Measurements from ENCODE around the gene BBS9.

BBS9 gene

DNA sequence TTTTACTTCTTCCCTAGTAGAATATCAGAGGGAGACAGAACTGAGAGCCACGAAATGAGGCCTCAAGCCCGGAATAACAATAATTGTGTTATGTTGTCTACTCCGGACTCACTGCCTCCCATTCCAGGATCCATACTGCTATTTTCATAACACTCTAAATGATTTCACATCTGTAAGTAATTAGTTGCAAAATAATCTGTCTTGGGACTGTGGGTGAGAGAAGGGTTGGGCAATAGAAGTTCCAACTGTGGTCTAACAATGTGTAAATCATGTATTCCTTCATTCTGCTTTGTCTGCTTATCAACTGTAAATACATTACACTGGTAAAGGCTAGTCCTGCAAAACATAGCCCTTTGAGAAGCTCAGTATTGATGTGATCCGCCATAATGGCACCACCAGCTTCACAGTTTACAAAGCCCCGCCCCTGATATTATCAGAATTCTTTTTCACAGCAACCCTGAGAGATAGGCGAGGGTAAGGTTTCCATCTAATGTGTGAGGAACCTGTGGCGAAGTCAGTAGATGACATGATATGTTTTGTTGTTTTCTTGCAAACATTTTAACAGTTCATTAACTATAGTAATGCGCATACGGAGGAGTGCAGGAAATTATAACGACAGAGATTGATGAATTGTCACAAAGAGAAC lies 510.3 kb downstream of the BBS9 start:
- no peak overlapping the region for H3K4me3 ChIP-seq (ENCODE audit: insufficient read depth, low read depth, low read length)
- WGBS, 2 experiments: 93% methylated on average over 7 to 10 of the region's 10 CpGs

DNA sequence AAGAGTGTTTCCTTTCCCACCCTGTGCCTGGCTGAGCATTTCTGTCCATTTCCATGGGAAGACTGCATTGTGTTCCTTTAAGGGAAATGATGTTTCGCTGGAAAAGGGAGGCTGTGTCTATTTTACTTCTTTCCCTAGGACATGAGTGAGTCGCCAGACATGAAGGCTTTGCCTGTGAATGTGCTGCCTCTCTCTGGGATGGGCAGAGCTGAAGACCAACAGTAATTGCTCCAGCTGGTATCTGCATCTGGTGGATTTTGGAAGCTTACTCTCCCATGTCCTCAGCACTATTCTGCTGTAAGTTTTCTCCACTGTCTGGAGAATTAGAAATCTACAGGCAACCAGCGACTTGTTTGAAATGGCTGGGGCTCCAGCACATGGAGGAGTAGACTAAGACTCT lies 511.4 kb downstream of the BBS9 start:
- Histone ChIP-seq H3K4me1 (ENCODE audit: control insufficient read depth, insufficient read depth, low read length) (peaks cover 6% of the 10 kb centered on the region), H3K4me3 (ENCODE audit: insufficient read depth, low read depth, low read length) (no peak overlapping the region), H3K27ac (ENCODE audit: insufficient read depth, low read depth, low read length, poor library complexity, severe bottlenecking) (no peak overlapping the region), H3K36me3 (ENCODE audit: control insufficient read depth, insufficient read depth, low read length) (no peaks in the 10 kb centered on the region), H3K9me3 (ENCODE audit: control insufficient read depth, low read length) (no peaks in the 10 kb centered on the region), H3K27me3 (ENCODE audit: control insufficient read depth, insufficient read depth, low read length, poor library complexity, severe bottlenecking) (no peaks in the 10 kb centered on the region)
- 92 to 93% methylated on average over 3 of the region's 3 CpGs for WGBS, 2 experiments

More for the DNA sequence above, 510.3 kb downstream of the BBS9 start:
- Histone ChIP-seq H3K4me1 (ENCODE audit: control insufficient read depth, insufficient read depth, low read length) (peaks cover 6% of the 10 kb centered on the region), H3K27ac (ENCODE audit: insufficient read depth, low read depth, low read length, poor library complexity, severe bottlenecking) (no peak overlapping the region), H3K9me3 (ENCODE audit: control insufficient read depth, low read length) (no peaks in the 10 kb centered on the region), H3K36me3 (ENCODE audit: control insufficient read depth, insufficient read depth, low read length) (no peaks in the 10 kb centered on the region), H3K27me3 (ENCODE audit: control insufficient read depth, insufficient read depth, low read length, poor library complexity, severe bottlenecking) (no peaks in the 10 kb centered on the region)

DNA sequence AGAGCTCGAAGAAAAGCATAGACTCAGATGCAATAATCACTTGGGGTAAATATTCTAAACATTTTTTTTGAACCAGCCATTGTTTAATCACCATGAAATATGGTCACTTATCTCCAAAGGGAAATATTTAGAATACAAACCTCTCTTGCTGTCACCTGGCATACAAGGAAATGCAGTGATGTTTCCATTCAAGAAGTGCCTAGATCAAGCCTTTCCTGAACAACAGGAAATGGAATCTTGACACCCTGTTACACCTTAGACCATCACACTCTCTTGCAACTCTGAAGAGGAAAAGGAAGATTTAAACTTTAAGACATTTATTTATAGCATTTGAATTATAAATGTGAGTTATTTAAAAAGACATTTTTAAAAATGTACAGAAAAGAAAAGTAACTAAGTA lies 512.9 kb downstream of the BBS9 start:
- Histone ChIP-seq H3K9me3 (ENCODE audit: control insufficient read depth, low read length) (no peaks in the 10 kb centered on the region), H3K4me1 (ENCODE audit: control insufficient read depth, insufficient read depth, low read length) (peaks cover 6% of the 10 kb centered on the region), H3K4me3 (ENCODE audit: insufficient read depth, low read depth, low read length) (no peak overlapping the region), H3K27me3 (ENCODE audit: control insufficient read depth, insufficient read depth, low read length, poor library complexity, severe bottlenecking) (no peaks in the 10 kb centered on the region), H3K27ac (ENCODE audit: insufficient read depth, low read depth, low read length, poor library complexity, severe bottlenecking) (no peak overlapping the region), H3K36me3 (ENCODE audit: control insufficient read depth, insufficient read depth, low read length) (no peaks in the 10 kb centered on the region)
- WGBS, 2 experiments: 83 to 90% methylated on average over 1 of the region's 1 CpG

DNA sequence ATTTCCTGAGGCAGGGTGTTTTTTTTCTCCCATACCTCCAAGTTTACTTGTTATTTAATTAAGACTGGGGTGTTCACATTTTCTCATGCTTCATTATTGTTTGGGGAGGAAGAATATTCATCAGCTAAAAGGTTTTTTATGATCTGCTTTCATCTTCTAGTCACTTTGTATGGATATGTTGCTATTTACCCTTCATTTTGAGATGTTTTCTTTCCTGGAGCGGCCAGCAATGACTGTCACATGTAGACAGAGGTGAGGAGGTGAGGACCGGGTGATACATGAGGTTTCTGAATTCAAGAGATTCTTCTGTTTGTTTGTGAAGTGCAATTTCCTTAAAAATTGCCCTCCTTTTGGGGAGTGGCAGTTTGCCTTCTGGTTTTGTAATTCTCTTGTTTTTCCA lies 514.2 kb downstream of the BBS9 start:
- H3K27ac ChIP-seq (ENCODE audit: insufficient read depth, low read depth, low read length, poor library complexity, severe bottlenecking): no peak overlapping the region
- 94 to 100% methylated on average over 2 of the region's 2 CpGs for WGBS, 2 experiments
- H3K4me1 ChIP-seq (ENCODE audit: control insufficient read depth, insufficient read depth, low read length): peaks cover 6% of the 10 kb centered on the region
- no peaks in the 10 kb centered on the region for H3K36me3 ChIP-seq (ENCODE audit: control insufficient read depth, insufficient read depth, low read length)
- no peak overlapping the region for H3K4me3 ChIP-seq (ENCODE audit: insufficient read depth, low read depth, low read length)
- no peaks in the 10 kb centered on the region for H3K9me3 ChIP-seq (ENCODE audit: control insufficient read depth, low read length)
- H3K27me3 ChIP-seq (ENCODE audit: control insufficient read depth, insufficient read depth, low read length, poor library complexity, severe bottlenecking): no peaks in the 10 kb centered on the region

DNA sequence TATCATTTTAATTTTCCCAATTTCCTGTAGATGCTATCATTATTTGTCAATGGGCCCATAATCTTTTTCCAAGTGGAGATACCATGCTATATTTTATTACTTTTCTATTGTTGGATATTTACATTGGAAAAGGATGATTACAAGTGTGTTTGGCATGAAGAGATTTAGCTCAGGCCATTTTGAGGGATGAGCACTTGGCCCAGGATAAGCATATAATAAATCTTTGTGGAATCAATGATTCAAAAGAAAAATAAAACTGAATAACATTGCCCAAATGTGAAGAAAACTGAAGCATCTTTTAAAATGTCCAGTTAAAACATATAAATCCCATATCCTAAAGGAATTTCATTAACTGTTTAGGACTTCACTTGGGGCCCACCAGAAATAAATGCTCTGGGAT lies 515.1 kb downstream of the BBS9 start:
- H3K36me3 ChIP-seq (ENCODE audit: control insufficient read depth, insufficient read depth, low read length): no peaks in the 10 kb centered on the region
- no peaks in the 10 kb centered on the region for H3K4me1 ChIP-seq (ENCODE audit: control insufficient read depth, insufficient read depth, low read length)
- H3K27ac ChIP-seq (ENCODE audit: insufficient read depth, low read depth, low read length, poor library complexity, severe bottlenecking): no peak overlapping the region
- H3K9me3 ChIP-seq (ENCODE audit: control insufficient read depth, low read length): no peaks in the 10 kb centered on the region
- H3K27me3 ChIP-seq (ENCODE audit: control insufficient read depth, insufficient read depth, low read length, poor library complexity, severe bottlenecking): no peaks in the 10 kb centered on the region
- H3K4me3 ChIP-seq (ENCODE audit: insufficient read depth, low read depth, low read length): no peak overlapping the region

DNA sequence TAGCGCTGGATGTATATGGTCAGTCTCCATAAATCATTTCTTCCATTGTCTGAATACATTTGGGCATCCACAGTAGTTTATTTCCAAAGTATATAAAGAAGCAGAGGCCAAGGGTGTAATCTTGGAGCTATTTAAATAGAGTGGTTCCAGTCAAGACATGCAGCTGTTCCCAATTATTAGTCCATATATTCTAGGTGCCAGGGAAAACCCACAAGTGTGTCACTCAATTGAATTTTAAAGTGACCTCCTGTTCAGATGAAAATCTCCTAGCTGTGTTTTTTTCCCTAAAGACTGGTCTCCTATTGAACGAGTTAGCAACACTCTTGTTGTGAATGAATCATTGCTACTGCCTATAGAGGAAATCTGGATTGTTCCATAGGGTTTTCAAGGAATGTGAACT lies 515.7 kb downstream of the BBS9 start:
- H3K9me3 ChIP-seq (ENCODE audit: control insufficient read depth, low read length): no peaks in the 10 kb centered on the region
- no peaks in the 10 kb centered on the region for H3K4me1 ChIP-seq (ENCODE audit: control insufficient read depth, insufficient read depth, low read length)
- H3K4me3 ChIP-seq (ENCODE audit: insufficient read depth, low read depth, low read length): no peak overlapping the region
- no peaks in the 10 kb centered on the region for H3K36me3 ChIP-seq (ENCODE audit: control insufficient read depth, insufficient read depth, low read length)
- no peaks in the 10 kb centered on the region for H3K27me3 ChIP-seq (ENCODE audit: control insufficient read depth, insufficient read depth, low read length, poor library complexity, severe bottlenecking)
- 79 to 90% methylated on average over 2 of the region's 2 CpGs for WGBS, 2 experiments
- H3K27ac ChIP-seq (ENCODE audit: insufficient read depth, low read depth, low read length, poor library complexity, severe bottlenecking): no peak overlapping the region

DNA sequence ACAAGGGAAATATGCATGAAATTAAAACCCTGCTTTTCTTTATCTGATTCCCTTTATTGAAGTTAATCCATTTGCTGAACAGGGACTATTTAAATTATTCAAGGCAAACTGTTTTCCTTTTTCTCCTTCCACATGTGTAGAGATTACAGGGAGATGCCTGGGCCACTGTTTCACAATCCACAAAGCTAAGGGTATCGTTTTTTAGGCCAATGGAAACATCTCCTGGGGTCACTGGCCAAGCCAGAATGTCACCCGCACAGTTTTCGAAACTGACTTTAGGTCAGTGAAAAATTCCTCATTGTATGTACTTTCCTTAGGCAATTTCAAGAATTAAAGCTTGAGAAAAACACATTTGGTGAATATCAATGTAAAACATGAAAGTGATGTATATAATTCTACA lies 516.8 kb downstream of the BBS9 start:
- 94 to 96% methylated on average over 3 of the region's 3 CpGs for WGBS, 2 experiments
- H3K4me3 ChIP-seq (ENCODE audit: insufficient read depth, low read depth, low read length): no peak overlapping the region
- H3K4me1 ChIP-seq (ENCODE audit: control insufficient read depth, insufficient read depth, low read length): no peaks in the 10 kb centered on the region
- H3K9me3 ChIP-seq (ENCODE audit: control insufficient read depth, low read length): no peaks in the 10 kb centered on the region
- H3K27me3 ChIP-seq (ENCODE audit: control insufficient read depth, insufficient read depth, low read length, poor library complexity, severe bottlenecking): no peaks in the 10 kb centered on the region
- H3K27ac ChIP-seq (ENCODE audit: insufficient read depth, low read depth, low read length, poor library complexity, severe bottlenecking): no peak overlapping the region
- no peaks in the 10 kb centered on the region for H3K36me3 ChIP-seq (ENCODE audit: control insufficient read depth, insufficient read depth, low read length)

DNA sequence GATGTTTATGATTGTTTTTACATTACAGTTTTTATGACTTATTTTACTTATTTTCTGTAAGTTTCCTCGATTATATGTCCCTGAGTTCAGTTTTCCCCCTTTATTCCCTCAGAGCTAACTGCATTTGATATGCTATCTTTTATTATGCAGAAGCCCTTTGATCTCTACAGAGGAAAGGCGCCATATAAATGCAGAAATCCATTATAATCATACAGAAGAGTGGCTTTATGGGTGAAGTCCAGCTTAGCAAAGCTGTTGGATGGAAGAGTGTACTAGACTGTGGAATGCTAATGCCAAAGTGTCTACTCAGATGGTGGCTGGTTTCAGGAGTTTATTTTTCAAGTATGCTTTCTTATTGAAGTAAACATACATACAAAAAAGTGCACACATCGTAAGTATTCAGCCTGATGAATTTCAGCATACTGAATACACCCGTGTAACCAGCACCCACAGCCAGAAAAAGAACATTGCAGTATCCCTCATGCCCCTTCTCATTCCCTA lies 517.6 kb downstream of the BBS9 start:
- Histone ChIP-seq H3K36me3 (ENCODE audit: control insufficient read depth, insufficient read depth, low read length) (no peaks in the 10 kb centered on the region), H3K27ac (ENCODE audit: insufficient read depth, low read depth, low read length, poor library complexity, severe bottlenecking) (no peak overlapping the region), H3K4me1 (ENCODE audit: control insufficient read depth, insufficient read depth, low read length) (no peaks in the 10 kb centered on the region), H3K4me3 (ENCODE audit: insufficient read depth, low read depth, low read length) (no peak overlapping the region), H3K27me3 (ENCODE audit: control insufficient read depth, insufficient read depth, low read length, poor library complexity, severe bottlenecking) (no peaks in the 10 kb centered on the region), H3K9me3 (ENCODE audit: control insufficient read depth, low read length) (no peaks in the 10 kb centered on the region)
- WGBS, 2 experiments: 90 to 95% methylated on average over 3 to 4 of the region's 4 CpGs

DNA sequence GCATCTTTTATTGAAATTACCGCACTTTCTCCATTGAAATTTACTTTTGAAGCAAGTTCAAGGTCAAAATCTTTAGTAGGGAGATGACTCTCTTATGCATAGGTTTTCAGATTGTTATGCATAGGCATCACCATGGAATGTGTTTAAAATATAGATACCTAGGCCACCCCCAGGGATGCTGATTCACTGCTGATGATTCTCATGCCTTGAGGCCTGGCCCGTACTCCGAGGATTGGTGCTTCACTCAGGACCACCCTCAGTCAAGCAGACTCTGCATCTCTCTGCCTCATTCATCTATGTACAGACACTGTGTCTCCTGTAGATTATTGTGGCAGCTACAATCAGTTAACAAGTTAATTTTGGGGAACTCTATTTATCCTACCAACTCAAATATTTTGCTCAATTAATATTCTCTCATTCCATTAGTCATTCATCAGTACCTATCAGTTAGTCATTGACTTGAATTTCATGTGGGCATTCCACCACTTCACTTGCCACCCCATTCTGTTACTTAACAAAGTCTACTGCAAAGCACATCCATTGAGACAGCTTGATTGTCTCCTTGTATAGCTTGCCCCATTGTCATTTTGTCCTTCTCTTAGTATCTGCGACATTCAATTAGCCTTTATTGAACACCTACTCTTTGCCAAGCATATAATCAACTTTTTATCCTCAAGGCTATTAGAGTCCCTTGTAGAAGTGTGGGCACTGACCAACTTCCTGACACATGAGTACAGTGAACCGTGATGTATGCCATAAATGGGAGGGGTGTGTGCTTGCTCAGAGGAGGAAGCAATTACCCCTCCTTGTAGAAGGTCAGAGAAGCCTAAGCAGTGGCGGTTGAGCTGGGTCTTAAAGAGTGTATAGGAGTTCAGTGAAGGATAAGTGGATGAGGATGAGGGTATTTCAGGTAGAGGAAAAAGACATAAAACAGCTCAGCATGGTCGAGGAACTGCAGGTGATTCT lies 520.4 kb downstream of the BBS9 start:
- WGBS, 2 experiments: 95 to 96% methylated on average over 7 of the region's 7 CpGs
- Histone ChIP-seq H3K27ac (ENCODE audit: insufficient read depth, low read depth, low read length, poor library complexity, severe bottlenecking) (no peak overlapping the region), H3K4me1 (ENCODE audit: control insufficient read depth, insufficient read depth, low read length) (no peaks in the 10 kb centered on the region), H3K9me3 (ENCODE audit: control insufficient read depth, low read length) (no peaks in the 10 kb centered on the region), H3K36me3 (ENCODE audit: control insufficient read depth, insufficient read depth, low read length) (no peaks in the 10 kb centered on the region), H3K4me3 (ENCODE audit: insufficient read depth, low read depth, low read length) (no peak overlapping the region), H3K27me3 (ENCODE audit: control insufficient read depth, insufficient read depth, low read length, poor library complexity, severe bottlenecking) (no peaks in the 10 kb centered on the region)

DNA sequence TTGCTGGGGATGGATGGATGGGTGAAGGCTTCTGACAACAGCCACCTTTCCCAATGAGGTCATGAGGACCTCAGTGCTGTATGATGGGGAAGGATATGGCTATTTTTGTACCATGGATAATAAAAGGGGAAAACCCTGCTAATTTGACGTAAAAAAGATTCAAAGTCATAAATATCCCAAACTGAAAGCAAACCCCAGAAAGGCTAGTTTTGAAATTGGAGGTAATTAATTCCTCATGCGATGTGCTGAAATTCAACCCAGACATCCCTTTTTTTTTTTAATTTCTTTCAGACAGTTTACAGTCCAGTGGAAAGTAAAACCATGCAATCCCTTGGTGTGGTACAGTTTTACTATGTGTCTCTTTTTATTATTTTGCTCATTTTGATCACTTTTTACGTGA lies 521.5 kb downstream of the BBS9 start:
- Histone ChIP-seq H3K4me3 (ENCODE audit: insufficient read depth, low read depth, low read length) (no peak overlapping the region), H3K4me1 (ENCODE audit: control insufficient read depth, insufficient read depth, low read length) (no peaks in the 10 kb centered on the region), H3K27me3 (ENCODE audit: control insufficient read depth, insufficient read depth, low read length, poor library complexity, severe bottlenecking) (no peaks in the 10 kb centered on the region), H3K9me3 (ENCODE audit: control insufficient read depth, low read length) (no peaks in the 10 kb centered on the region), H3K27ac (ENCODE audit: insufficient read depth, low read depth, low read length, poor library complexity, severe bottlenecking) (no peak overlapping the region), H3K36me3 (ENCODE audit: control insufficient read depth, insufficient read depth, low read length) (no peaks in the 10 kb centered on the region)
- 94 to 100% methylated on average over 2 to 3 of the region's 3 CpGs for WGBS, 2 experiments

All from ectodermal cell (in vitro differentiated cells).